Measurements from ENCODE around the gene DUSP5.

The DUSP5 gene

DNA sequence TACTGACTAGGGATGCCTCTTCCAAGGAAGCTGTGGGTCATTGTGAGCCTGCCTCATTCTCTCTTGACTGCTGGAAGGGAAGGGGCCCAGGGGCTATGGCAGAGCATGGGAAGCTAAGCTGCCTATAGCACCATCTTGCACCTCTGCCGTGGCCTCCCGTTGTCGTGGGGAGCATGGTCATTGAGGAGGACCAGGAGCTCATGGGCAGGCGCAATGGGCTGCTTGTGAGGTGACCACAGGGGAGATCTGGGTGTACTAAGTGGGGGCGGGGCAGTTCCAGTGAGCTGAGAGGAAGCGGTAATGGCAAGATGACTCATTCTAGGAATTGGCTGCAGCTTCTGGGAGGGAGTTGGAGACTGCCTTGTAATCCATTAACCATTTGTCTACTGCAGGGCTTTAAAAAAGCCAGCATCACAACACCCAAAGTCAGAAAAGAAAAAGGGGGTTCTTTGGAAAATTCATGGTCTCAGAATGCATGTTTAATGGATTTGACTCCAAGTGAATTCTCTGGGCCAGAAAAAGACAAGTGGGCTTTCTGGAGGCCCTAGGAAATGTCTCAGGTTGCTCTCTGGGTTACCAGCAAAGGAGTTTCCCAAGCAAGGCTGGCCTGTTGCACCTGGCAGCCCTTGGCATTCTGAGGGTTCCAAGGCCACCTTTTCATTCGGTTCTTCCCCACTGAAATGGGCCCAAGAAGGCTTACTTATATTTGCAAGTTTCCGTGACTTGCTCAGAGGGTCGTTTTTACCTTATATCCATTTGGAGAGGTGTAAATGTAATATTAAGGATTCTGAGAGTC is 3.6 kb downstream of the DUSP5 start:
- DNase-seq (ENCODE audit: low read depth): no peak

DNA sequence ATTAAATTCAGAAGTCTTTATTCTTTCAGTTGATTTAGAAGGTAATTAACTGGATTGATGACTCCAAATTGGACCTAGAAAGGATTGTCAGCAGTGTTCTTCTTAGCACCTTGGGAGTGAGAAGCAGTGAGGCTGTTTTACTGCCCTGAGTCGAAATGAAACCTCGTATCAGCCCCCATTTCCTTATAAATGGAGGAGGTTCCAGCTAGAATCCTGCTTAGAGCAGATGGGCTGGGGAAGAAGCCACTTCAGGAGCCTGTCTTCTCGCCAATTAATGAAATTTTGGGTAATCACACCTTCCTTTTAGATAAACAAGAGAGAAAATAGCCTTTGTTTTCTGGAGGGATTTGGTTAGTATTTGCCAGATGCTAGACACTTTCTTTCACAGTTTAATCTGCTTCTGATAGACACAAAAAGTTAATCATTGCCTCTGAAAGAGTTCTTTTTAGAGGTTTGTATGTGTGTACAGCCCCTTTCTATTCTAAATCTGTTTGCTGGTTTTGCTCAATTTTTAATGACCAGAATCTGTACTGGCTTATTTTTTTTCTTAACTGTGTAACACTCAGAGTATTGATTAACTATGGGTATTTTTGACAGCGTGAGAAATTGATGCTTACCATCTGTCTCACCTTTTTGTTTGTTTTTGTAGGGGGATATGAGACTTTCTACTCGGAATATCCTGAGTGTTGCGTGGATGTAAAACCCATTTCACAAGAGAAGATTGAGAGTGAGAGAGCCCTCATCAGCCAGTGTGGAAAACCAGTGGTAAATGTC is 4.6 kb downstream of the DUSP5 start:
- no peak for DNase-seq (ENCODE audit: low read depth)

DNA sequence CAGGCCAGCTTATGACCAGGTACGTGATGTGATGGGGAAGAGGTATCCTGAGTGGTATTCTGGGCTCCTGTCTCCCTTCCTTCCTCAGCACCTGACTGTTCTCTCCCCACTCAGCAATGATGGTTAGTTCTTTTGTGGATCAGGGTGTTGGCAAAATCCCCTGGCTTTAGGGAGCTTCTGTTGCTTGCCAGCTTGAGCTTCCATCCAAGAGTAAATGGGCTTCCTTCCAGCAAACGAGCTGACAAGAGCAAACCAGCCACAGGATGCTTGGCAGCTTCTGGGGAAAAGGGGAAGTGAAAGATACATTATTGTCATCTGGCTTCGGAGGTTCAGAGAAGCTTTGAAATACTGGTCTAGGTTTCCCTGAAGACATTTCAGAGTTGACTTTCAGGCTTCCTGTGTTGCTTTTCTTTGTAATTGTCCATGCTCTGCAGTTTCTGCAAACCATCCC is 5.2 kb downstream of the DUSP5 start:
- DNase-seq (ENCODE audit: low read depth): no peak

DNA sequence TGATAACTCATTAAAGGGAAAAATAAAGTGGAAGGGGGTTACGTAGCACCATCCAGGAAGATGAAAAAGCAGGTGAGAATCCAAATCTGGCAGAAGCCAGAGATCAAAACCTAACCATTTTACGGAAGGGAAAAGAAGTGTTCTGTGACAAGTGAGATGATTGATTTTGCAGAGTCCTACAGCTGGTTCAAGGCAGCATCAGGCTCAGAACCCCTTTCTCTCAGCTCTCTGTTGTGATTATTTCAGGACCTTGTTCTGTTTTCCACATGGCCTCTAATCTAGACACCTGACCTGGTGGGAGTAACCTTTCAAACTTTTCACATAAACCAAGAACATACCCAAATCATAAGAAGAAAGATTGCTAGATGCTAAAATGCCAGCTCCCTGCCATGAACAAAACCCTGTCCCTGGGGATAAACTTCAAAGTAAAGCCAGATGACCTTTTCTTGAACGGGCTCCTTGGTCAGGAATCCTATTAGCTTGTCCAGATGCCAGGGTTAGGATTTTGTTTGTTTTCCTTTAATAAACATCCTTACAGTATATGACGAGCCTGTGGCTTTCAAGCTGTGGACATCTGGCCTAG is 5.9 kb downstream of the DUSP5 start:
- DNase-seq (ENCODE audit: low read depth): no peak

DNA sequence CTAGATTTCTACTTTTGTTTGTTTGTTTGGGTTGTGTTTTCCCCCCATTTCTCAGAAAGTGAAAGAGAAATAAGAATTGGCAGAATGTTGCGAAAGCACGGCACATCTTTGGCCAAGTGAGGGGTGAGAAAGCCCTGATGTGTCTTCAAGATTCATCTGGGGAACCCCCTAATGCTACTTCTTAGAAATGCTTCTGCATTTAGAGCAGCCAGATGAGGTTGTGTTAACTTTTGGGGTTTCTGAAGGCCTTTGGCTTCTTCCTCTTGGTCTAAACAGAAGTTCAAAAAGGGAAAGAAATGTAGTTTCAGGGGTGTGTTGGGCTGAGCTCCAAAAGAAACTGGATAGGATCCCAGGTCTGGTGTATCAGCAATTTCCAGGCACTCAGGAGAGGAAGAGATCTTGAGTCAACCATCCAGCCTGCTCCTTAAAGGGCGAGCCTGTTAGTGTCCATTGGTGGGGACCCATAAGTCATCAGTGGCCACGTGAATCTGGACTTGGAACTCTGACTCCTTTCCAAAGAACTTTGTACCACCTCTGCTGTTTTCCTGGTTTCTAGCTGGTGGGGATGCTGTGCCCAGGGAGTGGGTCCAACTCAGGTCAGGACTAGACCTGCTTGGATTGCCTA is 6.5 kb downstream of the DUSP5 start:
- DNase-seq (ENCODE audit: low read depth): no peak

DNA sequence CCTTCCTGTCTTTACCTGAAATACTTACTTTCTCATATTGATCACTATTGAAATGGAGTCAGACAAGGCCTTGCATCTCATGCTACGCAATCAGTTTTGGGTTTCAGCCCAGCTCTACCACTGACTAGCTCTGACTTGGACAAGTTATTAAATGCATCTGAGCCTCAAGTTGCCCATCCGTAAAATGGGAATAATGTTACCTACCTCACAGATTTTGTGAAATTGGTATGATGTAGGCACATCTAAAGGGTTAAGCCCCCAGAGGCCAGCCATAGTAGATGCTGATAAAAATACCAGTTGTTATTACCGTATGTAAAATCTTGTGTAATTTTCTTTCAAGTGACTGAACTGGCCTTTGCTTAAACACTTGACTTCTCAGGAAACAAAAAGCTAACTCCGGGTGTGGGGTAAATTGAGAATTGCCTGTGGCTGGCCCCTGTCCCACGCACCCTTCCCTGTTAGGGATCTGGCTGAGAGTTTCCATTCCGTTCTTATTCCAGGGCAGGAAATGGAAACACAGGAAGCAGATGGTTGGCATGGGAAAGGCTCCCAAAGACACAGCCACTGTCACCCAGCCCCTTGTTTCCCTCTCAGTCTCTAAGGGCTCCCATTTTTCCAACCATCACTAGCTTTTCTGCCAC is 7.5 kb downstream of the DUSP5 start:
- no peak for DNase-seq (ENCODE audit: low read depth)

DNA sequence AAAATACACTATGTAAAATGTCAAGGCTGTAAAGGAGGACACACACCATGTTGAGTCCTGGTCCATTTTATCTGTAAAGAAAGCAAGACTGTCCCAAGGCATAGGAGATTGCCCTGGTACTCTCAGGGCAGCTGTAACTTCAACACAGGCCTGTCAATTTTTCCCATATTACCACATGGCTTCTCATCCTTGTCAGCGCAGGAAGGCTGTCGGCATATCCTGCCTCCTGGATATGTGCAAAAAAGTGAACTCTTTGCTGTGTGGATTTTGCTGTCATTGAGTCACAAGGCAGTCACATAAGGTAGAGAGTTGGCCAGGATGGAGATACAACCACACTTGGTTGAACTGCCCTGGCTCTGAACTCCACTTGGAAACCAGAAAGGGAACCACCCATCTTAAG is 8.7 kb downstream of the DUSP5 start:
- no peak for DNase-seq (ENCODE audit: low read depth)

DNA sequence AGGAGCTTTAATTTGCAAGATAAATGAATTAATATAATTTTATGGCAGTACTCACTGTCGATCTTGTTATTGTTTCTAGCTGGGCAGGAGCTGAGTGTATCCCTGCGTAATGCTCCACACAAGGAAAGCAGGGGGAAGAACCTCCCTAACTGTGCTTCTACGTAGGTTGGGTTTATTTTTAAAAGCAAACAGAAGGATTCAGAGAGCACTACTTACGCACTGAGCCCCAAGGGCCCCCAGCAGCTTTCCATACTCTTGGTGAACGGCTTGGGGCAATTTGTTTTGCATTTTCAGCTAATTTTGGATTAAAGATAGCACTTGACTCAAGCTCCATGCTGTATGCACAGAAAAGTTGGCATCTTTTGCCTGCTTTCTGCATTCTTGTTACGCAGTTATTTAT is 9.6 kb downstream of the DUSP5 start:
- DNase-seq (ENCODE audit: low read depth): no peak

DNA sequence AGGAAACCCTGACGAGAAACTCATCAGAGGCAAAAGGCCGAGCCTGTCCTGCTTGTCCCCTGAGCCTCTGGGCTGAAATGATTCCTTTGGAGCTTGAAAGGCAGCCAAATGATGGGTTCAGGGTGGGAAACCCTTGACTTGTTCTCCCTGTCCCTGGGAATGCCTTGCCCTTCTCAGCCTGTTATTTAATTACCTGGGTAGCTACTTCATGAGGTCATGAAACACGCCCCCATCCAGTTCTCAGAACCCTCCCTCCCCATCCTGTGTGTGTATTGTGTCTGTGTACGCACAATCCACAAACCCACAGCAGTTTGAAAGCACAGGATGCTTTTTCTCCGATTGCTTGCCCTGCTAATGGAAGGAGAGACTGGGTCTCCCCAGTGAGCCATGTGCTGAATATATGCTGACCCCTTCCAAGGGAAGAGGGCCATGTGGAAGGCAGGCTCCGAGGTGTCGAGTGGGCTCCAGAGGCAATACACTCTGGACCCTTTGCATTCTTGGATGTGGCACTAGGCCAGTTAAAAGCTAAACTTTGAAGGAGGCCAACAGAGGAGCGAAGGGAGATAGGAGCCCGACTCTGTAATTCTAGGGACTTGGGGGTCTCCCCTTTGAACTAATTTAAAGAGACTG is 10.6 kb downstream of the DUSP5 start:
- DNase-seq (ENCODE audit: low read depth): no peak

DNA sequence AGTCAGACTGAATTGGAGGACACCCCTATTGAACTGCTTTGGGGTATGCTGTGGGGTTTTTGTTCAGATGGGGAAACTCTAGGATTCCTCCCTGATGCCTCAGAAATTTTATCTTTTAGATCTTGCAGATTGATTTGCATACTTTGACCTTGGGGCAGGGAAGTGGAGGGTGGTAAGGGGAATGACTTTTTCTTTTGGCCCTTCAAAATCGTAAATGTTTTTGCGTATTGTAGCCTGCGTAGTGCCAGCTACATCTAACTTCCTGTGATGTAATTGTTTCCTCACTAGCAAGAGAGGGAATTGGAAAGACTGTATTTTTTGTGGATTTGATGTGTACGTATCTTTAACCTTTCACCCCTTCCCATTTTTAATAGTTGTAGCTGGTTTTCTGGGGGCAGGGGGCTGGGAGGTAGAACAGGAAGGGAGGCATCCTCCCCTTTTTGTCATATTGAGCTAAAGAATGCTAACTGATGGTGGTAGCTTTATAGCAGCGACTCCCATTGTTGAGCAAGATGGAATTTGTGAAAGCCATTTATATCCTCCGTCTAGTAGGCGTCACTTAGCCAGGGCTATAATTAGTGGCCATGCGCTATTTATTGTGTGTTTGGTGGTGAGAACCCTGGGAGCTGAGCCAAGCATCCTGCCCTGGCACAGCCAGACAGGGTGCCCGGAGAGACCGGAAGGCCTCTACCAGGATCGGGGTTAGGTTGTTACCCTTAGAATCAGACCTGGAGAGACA is 11.3 kb downstream of the DUSP5 start:
- no peak for DNase-seq (ENCODE audit: low read depth)

DNA sequence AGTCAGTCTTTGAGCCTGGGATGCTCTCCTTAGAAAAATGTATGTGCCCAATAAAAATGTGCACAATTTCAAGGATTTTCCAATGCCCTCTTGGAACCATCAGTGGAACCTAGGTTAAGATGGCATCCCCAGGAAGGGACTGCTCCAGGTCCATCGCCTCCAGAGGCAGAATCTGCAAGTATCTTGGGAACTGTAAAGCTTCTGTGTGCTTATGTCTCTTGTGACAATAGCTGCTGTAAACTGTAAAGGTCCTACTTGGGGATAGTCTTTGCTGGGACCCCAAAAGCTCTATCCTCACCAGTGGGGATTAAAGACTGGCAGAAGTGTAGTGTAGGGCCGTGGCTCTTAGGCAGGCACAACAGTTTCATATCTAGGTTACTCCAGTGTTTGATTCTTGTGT is 11.9 kb downstream of the DUSP5 start:
- DNase-seq (ENCODE audit: low read depth): no peak

DNA sequence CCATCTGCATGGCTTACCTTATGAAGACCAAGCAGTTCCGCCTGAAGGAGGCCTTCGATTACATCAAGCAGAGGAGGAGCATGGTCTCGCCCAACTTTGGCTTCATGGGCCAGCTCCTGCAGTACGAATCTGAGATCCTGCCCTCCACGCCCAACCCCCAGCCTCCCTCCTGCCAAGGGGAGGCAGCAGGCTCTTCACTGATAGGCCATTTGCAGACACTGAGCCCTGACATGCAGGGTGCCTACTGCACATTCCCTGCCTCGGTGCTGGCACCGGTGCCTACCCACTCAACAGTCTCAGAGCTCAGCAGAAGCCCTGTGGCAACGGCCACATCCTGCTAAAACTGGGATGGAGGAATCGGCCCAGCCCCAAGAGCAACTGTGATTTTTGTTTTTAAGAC is 12.4 kb downstream of the DUSP5 start:
- DNase-seq (ENCODE audit: low read depth): no peak

DNA sequence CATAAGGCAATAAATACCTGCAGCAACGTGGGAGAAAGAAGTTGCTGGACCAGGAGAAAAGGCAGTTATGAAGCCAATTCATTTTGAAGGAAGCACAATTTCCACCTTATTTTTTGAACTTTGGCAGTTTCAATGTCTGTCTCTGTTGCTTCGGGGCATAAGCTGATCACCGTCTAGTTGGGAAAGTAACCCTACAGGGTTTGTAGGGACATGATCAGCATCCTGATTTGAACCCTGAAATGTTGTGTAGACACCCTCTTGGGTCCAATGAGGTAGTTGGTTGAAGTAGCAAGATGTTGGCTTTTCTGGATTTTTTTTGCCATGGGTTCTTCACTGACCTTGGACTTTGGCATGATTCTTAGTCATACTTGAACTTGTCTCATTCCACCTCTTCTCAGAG is 13.0 kb downstream of the DUSP5 start:
- no peak for DNase-seq (ENCODE audit: low read depth)

DNA sequence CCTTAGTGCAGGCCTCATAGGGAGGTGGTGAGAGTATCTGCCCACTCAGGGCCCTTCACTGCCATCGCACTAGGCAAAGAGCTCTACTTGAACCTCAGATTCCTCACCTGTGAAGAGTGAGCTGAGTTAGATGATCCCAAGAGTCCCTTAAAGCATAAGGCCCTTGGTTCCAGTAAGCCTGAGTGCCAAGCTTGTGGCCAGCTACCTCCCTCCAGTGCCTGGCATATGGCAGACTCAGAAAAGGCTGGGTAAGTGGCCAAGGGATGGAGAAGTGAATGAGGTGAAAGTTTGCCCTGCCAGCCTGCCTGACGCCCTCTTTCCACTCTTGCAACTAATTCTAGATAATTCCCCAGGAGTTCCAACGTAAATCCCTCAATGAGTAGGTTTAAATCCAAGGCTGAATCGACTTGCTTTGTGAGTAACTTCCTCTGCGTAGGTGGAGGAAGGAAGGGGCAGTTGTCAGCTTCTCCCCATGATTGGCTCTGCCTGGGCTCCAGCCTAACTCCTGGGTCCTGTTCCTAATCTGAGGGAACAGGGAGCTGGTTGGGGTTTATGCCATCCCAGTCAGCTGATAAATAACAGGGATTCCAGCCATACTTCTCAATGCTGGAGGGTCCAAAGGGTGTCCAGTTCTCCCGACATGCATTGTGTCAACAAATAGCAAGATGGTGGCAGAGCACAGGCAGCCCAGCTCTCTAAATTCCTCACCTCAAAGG is 14.2 kb downstream of the DUSP5 start:
- DNase-seq (ENCODE audit: low read depth): no peak

DNA sequence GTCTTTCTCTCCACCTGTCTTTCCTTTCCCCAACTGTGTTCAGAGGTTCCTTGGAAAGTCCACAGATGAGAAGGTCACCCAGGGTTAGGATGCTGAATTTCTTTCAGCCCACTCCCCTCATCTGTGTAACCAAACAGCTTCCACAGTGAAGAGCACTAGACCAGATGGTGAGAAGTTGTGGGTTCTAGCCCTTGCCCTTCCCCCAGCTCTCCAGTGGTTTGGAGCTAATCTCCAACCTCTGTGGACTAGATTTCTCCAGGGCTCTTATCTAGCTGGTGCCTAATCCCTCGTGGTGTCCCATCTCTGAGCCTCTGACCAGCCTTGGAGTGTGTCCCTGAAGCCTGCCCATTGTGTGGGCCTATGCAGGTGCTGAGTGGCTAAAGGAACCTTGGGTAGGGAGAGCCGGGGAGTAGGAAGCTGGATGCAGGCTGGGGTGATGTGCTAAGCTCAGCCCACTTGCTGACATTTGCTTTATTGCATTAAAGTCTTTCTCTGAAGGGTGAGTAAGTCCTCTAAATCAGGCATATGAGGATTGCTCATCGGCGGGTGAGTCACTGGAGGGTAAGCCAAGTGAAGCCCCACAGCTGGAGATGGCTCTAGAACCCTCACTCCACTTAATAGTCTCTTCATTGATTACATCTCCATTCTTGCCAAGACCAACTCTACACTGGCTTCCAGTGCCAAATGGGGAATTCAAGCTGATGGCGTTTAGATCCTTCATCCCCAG is 14.9 kb downstream of the DUSP5 start:
- DNase-seq (ENCODE audit: low read depth): no peak

DNA sequence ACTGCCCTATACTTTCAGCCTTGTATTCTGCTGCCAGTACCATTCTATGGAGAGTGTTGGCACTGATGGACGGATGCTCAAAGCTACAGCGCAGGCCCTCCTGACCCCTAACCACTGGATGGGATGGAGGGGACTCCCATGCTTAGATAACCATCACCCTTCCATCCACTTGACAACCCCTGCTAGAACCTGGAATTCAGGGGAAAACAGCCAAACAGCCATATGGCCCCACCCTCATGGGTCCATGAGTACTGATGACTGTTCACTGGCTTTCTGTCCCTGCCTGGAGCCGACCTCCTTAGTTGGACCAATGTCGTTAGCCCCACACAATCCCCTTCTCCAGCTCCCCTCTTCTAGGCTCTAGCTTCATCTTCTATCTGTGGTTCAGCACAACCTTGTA is 16.2 kb downstream of the DUSP5 start:
- DNase-seq (ENCODE audit: low read depth): no peak

DNA sequence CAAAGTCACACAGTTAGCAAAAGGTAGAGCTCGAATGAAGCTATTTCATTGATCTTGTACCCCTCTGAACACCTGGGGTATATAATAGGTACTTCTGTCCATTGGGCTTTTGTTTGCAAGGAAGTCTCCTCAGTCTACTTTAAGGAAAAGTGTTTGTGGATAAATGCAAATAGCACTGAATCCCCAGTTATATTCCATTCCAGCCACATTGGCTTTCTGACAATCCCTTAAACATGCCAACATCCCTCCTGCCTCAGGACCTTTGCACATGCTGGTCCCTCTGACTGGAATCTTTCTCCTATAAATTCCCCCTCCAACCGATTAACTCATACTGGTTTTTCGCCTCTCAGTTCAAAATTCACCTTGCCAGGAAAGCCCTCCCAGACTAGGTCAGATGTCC is 17.1 kb downstream of the DUSP5 start:
- DNase-seq (ENCODE audit: low read depth): no peak

DNA sequence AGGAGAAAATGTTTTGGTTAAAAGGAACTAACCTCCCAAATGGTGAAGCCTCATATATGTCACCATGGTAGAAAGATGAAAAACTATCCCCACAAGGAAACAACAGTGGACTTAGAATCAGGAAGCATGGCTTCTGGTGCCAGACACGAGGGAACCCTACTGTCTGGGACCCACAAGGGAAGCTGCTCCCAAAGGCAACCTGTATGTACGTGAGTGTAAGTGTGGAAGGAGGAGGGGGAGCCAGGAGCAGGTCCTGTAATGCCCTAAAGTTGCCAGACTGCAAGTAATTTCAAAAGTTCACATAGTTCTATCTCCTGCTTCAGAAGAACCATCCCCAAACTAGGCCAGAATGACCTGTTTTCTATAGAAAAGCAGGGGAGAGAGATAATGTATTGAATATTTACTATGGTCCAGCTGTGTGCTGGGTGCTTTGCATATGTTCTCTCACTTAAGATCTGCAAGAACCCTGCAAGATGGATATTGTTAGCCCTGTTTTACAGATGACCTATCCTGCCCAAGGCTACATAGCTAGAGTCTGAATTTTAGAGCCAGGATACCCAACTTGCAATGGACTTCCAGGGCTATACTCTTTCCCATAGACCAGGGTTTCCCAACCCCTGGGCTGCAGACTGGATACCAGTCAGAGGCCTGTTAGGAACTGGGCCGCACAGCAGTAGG is 19.2 kb downstream of the DUSP5 start:
- DNase-seq (ENCODE audit: low read depth): no peak

DNA sequence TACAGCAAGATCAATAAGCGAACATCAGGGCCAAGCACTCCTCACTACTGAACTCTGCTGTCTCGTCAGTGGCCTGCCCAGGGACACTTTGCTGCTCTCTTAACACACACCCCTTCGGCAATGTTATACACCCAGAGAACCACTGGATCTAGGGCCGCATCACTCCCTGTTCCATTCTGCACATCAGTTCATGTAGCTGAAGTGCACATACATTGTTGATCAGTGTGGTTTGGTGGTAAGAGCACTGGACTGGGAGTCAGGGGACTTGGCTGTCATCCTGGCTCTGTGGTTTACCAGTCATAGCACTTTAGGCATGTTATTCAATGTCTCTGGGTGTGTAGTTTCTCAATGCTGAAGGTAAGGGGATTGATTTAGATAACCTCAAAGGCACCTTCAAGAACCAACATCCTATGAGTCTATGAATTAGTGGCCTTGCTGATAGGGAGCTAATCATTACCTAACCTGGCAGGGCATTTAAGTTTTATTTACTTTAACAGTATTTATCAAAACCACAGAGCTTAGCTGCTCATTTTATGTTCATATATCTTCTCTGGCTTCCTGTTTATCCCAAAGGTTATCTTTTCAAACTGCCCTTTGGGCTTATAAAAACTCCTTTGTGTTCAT is 24.8 kb downstream of the DUSP5 start:
- no peak for DNase-seq (ENCODE audit: low read depth)
